Measurements from ENCODE around the gene FMNL2.

FMNL2 gene

DNA sequence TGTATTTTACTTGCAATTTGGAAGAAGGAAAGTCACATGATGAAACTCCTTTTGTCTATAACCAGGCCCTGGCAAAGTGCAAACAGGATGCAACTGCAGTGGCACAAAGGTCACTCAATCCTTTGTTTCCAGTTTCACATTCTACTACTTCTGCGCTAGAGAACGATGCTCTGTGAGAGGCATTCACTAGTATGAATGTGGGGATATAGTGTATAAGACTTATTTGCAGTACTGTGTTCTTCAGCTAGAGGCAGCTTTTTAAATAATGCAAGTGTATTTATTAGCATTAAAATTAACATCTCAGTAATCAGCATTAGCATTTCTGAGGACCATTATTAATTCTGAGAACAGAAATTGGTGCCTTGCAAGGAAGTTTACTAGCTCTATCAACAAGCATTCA is 313.4 kb downstream of the FMNL2 start:
- no peak for DNase-seq (ENCODE audit: low read depth in 3 of 3)

DNA sequence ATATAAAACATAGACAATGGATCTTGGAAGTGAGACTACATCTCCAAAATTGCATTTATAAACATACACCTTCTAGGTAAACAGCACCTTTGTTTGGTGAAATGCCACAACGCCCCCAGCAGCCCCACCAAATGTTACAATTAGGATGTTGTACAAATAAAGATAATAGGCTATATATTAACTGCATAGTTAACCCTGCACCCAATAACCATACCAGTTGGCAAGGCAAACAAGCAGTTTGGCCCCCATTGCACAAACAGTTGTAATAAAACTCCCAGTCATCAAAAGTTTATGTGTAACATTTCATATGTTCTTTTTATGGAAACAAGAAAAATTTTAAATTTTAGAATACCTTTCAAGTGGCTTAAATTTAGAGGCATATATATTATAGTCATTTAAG is 315.0 kb downstream of the FMNL2 start:
- no peak for DNase-seq (ENCODE audit: low read depth in 3 of 3)

DNA sequence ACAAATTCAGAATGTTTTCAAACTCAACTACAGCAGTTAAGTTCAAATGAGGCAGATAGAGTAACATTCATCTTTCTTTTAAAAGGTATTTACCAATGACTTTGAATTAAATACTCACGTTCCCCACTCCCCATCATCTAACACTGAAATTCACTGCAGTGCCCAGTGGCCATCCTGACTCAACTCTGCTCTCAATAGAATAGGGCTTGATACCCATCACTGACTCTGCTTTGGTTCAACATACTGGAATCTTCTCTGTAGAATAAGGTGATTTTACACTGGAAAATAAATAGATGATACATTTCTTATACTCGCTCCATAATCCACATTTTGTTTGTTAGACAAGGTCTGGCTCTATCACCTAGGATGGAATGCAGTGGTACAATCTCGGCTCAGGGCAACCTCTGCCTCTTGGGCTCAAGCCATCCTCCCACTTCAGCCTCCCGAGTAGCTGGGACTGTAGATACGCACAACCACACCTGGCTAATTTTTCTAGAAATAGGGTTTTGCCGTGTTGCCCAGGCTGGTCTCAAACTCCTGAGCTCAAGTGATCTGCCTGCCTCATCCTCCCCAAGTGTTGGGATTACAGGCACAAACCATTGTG is 315.9 kb downstream of the FMNL2 start:
- no peak for DNase-seq (ENCODE audit: low read depth in 3 of 3)

DNA sequence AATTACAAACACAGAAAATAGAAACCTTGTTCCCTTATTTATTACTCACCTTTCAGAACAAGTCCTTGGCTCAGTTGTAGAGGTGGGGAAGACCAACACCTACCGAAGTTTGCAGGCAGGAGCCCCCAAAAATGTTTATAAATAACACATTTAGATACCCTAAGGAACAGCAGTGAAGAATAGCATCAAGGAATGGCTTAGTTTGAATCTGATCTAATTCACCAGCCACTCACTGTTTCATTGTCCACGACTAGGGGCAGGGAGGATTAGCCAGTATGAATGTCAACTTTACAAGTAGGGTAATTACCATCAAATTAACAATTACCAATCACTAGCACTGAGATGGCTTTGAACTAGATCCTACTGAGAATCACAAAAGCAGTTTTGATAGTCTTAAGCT is 316.9 kb downstream of the FMNL2 start:
- no peak for DNase-seq (ENCODE audit: low read depth in 3 of 3)

DNA sequence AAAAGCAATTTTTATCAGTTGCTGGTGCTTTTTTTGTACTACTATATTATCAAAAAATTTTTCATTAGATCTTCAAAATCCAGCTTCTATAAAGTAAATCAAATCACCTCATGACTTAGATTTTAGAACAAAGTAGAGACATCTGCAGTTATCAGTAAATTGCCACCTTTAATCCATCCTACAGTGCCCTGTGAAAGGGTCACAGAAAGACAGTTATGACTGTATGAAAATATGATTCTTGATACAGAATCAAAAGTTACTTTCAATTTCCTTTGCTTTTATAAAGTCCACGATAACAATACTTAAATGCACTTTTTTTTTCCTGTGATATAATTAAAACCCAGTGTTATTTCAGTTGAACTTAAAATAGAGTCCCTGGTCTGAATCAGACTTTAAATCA is 320.9 kb downstream of the FMNL2 start:
- DNase-seq (ENCODE audit: low read depth in 3 of 3), result no peak

DNA sequence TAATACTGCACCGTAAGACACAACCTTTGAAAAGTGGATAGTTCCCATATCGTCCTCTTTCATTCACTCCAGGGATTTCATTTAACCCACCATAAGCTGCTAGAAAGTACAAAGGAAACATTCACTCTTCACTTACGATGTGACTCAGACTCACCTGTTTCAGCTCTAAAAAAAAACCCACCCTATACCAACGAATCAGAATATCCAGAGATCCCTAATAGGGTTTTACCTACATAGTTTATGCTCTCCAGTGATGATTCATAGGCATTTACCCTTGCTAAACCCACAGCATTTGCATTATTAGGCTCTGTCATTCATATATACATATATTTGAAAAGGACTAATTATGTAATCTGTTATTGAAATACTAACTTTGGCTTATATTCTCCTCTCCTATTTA is 322.1 kb downstream of the FMNL2 start:
- DNase-seq (ENCODE audit: low read depth in 3 of 3), result no peak

DNA sequence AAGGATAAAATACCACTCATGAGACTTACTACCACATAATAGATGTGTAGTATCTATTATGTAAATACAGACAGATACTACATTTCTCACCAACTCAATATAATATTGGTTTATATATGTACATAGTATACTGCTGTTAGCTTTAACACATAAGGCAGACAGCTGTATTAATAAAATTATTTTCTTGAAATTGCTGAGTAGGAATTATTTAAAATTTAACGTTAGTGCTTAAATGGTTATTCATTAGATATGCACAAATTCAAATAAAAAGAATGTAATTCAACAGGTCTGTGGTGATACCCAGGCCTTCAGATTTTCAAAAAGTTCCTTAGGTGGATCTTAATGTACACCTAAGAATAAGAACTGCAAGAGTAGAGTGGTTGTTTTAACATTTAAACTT is 323.2 kb downstream of the FMNL2 start:
- no peak for DNase-seq (ENCODE audit: low read depth in 3 of 3)

DNA sequence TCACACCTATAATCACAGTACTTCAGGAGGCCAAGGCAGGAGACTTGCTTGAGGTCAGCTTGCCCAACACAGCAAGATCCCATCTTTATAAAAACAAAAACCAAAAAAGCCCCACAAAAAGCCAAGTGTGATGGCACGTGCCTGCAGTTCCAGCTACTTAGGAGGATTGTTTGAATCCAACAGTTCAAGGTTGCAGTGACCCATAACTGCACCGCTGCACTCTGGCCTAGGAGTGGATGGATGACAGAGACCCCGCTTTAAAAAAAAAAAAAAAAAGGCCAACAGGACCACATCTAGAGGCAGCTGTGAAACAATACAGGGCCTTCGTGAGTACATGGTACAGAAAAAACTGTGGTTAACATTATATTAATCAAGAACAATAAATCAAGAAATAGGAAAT is 326.1 kb downstream of the FMNL2 start:
- no peak for DNase-seq (ENCODE audit: low read depth in 3 of 3)

DNA sequence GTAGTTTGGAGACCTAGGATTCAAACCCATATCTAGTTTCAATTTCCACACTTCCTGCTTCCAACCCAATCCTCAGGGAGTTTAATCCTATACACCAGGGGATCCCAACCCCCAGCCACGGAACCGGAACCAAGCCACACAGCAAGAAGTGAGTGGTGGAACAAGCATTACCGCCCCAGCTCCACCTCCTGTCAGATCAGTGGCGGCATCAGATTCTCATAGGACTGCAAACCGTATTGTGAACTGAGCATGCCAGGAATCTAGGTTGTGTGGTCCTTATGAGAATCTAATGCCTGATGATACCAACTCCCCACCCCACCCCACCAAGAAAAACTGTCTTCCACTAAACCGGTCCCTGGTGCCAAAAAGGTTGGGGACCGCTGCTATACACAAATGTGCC is 329.8 kb downstream of the FMNL2 start:
- no peak for DNase-seq (ENCODE audit: low read depth in 3 of 3)

DNA sequence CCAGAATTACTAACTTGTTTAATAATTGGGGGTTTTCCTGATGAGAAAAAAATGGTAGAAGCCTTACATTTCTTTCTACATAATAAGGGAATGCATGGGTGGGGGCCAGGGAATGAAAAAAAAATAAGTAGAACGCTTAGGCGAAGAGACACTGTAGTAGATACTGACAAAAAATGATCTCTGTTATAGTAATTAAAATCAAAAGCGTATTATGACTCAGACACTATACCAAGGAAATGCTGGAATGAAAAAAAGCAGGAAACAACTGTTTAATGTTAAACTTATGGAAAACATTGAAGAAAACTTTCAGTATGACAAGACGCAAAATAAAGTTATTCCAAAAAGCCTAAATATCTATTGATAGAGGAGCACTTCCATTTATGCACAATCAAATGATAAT is 339.4 kb downstream of the FMNL2 start:
- no peak for DNase-seq (ENCODE audit: low read depth in 3 of 3)

DNA sequence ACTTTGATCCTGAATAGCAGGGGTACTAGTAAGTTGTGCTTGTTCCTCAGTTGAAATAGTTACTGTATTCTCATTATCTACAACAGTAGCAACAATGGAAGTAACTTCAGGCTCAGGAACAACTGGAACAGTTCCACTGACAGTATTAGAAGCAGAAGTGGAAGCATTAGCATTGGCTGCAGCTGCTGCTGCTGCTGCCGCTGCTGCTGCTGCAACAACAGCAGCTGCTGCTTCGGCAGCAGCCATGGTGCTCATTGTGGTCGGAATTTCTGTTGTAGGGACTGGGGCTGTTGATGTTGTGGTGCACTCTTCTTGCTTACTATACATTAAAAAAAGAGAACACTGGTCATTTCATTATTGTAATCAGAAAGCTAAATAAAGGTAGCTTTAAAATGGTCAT is 341.5 kb downstream of the FMNL2 start:
- no peak for DNase-seq (ENCODE audit: low read depth in 3 of 3)

DNA sequence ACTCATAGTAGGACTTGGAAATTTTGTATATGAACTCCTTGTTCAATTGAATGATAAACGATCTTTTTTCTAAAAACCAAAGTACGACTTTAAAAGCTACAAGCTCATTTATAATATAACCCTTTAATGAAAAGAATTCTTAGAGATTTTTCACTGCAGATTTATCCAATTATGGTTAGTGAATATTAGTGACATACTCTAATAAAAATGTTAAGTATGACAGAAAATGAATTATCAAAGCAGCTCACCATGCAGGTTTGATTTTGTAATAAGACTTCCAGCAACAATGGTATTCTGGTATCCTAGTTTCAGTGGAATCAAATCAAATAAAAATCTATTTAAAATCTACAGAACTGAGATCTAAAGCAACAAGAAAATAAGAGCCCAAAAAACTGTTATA is 343.8 kb downstream of the FMNL2 start:
- DNase-seq (ENCODE audit: low read depth in 3 of 3), result no peak

DNA sequence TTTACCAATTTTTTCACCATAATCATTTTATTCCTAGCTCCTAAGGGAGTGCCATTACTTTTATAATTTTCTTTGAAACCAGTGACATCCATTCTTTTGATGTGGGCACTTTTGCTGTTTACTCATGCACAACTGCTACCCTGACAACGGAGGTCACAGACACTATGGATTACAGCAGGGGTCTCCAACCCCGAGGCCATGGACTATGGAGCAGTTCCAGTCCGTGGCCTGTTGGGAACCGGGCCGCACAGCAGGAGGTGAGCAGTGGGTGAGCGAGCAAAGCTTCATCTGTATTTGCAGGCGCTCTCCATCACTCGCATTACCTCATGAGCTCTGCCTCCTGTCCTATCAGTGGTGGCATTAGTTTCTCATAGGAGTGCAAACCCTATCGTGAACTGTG is 347.7 kb downstream of the FMNL2 start:
- no peak for DNase-seq (ENCODE audit: low read depth in 3 of 3)

DNA sequence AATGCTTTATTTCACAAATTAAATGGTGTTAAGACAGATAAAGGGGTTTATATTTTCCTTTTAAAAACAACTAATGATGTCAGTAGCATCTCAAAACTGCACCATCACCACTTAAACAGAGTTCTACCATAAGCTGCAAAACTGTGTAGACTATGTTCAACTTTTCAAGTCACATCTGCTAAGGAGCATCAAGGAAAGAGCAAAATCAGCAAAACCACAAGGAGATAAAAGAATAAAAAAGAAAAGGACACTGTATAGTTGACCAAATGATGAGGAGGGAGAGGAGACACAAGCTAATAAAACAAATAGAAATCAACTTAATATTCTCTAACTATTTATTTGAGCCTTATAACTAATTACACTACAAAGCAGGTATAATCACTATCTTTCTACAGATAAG is 348.4 kb downstream of the FMNL2 start:
- DNase-seq (ENCODE audit: low read depth in 3 of 3), result no peak

DNA sequence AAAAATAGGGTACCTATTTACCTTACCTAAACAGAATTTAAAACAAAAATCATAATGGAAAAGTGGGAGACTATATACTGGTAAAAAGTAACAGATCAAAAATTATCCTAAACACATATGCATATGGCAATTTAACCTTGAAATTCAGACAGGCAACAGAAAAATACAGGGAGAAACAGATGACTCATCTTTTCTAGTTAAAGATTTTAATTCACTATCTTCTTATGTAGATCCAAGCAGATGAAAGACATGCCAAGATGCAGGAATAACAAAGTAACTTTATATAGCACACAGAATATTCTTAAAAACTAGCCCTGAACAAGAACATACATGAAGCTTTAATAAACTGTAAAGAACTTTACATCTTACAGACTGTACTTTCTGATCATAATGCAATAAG is 351.3 kb downstream of the FMNL2 start:
- no peak for DNase-seq (ENCODE audit: low read depth in 3 of 3)

DNA sequence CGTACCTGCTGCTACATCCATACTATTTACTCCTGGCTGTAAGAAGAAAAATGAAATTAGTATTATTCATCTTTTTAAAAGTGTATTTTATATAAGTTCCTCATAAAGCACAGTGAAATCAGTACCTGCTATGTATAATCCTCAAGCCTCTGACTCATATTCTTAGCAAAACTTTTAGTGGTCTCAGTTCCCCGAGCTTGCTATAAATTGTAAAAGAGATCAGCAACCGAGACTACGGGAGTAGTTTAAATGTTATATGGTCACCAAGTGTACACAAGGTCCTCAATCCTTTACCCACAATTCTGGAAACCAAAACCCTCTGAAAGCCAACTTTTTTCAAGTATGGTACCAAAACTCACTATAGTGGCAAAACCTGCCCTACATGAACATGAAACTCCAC is 358.1 kb downstream of the FMNL2 start:
- no peak for DNase-seq (ENCODE audit: low read depth in 3 of 3)

DNA sequence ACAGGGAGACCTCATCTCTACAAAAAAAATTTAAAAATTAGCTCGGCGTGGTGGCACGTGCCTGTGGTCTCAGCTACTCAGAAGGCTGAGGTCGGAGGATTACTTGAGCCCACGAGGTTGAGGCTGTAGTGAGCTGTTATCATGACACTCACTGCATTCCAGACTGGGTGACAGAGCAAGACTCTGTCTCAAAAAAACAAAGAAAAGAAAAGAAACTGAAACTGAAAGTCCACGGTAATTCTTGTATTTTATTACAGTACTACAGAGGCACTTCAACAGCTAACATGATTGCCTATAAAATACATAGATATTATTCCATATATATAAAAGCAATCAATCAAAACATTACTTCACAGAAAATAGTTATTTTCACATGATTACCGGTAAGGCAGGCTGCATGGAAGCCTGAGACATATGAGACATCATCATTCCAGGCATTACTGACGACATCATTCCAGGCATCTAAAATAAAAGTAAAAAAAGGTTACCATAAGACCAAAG is 359.2 kb downstream of the FMNL2 start:
- DNase-seq (ENCODE audit: low read depth in 3 of 3), result peak in 2 of 3 experiments; percentile 11 to 21

DNA sequence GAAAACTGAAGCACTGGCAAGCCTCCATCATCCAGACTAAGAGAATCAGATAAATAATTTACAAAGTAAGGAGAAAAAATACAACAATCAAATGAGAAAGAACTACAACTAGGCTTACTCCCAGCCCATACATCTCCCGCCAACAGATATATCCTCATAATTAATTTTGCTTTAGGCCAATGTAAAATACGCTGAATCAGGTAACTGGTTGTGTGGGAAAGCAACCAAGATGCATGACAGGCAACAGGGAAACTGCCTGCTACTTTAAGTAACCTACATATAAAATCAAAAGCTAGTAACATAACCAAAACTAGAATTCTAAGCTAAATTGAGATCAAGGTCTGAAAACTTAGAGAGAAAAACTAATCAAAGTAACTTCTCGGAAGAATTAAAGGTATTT is 360.8 kb downstream of the FMNL2 start:
- DNase-seq (ENCODE audit: low read depth in 3 of 3), result no peak

DNA sequence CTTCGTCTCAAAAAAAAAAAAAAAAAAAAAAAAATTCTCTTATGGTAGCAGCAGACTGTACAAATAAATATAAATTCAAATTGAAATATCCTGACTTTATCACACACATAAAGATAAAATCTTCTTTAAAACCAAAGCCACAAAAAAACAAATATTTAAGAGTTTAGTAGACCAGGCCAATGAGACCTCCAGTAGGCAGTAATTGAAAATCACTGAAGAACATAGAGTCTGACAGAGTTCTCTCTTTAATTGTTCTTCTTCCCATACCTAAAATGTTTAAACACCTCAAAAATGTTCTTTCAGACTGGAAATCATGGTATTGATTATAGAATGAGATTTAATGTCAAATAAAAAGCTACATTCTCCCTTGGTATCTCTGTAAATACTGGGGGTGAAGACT is 361.5 kb downstream of the FMNL2 start:
- DNase-seq (ENCODE audit: low read depth in 3 of 3), result no peak

Measured in stimulated activated CD4-positive, alpha-beta T cell treated with anti-CD3 and anti-CD28 coated beads, TNF-alpha, amount 100 ng/mL, for 4 hours (primary cell).